Measurements from ENCODE around the gene EVPL. TPM values are rescaled to one million over a fixed set of nuclear protein-coding genes. Genes with fewer than 3 reads are reported as not detected.
A peak's percentile ranks its signal among the peaks of the same experiment; 100 is the strongest.

EVPL gene
- total RNA-seq, 2 experiments from 2014 or later, result 0.16 to 0.34 TPM

- no peak for ATAC-seq
- TF ChIP-seq CTCF (IDR thresholded peaks at IDR 0.05), result no peak
- peaks cover 54% of the 10 kb centered on the region for H3K36me3 Mint-ChIP-seq (ENCODE audit: low read depth)
- H3K27me3 Mint-ChIP-seq, result no peaks in the 10 kb centered on the region
- no peaks in the 10 kb centered on the region for H3K9me3 Mint-ChIP-seq
- peaks cover 9% of the 10 kb centered on the region for H3K4me1 Mint-ChIP-seq (ENCODE audit: low read depth)
- ChIA-PET CTCF (interaction anchor here (0.9 to 1.5 kb wide), 4 partner anchors 11 to 341 kb away, joined by 3 to 8 read pairs (median 3); no protein-coding TSS in a partner anchor), POLR2A (interaction anchor here (1.0 to 3.2 kb wide), 4 partner anchors 9 to 21 kb away, joined by 3 to 16 read pairs (median 4); no protein-coding TSS in a partner anchor)
- DNase-seq, result no peak
- H3K4me3 Mint-ChIP-seq, result no peak overlapping the region
- H3K27ac Mint-ChIP-seq, result no peak overlapping the region
- intact Hi-C loops (cut with micrococcal nuclease), result no loop called here
These were observed 29.8 kb upstream of the EVPL start for GRCh38 chr17:76056882-76057281.

DNA sequence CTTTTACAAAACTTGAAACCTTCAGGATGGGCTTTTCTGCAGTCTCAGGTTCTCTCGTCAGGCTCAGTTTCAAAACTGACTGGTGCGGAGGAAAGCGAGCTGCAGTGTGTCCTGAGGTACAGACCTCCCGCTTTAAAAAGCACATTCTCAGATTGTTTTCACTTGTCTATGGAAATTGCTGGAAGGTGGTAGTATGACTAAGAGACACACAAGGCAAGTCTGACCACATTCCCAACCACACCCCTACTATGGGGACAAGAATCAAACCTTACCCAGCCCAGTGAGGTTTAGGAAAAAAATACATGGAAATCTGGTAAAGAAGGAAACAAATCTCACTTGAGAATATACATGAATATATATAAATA is 27.0 kb upstream of the EVPL start:
- H3K4me1 Mint-ChIP-seq (ENCODE audit: low read depth), result peaks cover 19% of the 10 kb centered on the region
- POLR2A ChIA-PET, result interaction anchor here (0.9 to 1.6 kb wide), 3 partner anchors 22 to 218 kb away, joined by 3 to 5 read pairs (median 3); no protein-coding TSS in a partner anchor
- CTCF ChIA-PET, result interaction anchor here (1.1 to 2.4 kb wide), 4 partner anchors 9 to 54 kb away, joined by 3 to 9 read pairs (median 6); partner anchors contain the start of gene CDK3

DNA sequence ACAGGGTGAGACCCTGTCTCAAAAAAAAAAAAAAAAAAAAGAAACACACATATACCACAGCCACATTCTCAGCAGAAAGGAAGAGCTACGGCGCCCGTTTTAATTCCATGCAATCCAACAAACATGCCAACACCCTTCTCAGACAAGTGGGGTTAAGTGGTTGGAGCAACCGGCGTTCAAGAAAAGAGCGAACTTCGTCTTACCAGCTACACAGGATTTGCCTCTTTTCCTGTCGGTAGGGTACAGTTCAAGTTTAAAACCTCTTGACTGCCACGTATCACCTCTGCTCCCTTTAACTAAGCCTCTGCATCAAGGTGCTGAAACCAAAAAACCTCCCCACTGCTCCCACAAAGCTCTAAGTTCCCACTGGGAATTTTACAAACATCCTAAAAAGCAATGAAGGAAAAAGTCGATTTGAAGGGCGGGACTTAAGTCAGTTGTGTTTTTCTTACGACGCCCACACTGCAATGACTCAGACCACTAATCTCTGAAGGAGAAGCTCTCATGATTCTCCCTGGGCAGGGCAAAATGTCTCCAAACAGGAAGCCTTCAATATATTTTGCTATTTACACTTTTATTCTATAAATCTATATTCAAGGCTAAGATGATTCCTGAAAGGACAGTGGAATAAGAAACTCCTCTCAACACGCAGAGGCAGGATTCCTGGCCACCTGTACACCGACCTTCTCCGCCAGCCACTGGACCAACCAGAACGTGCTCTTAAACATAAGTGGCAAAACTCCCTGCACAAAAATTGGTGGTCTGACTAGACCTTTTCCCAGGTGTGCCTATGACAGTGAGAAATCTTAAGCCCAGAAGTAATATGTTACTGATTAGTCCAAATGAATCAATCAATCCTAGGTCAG is 26.4 kb upstream of the EVPL start:
- peak overlapping the region; percentile 77 for H3K27ac Mint-ChIP-seq
- ATAC-seq (peak; percentile 65), DNase-seq (peak; percentile 67)
- ChIA-PET CTCF (interaction anchor here (1.0 to 2.4 kb wide), 6 partner anchors 10 to 345 kb away, joined by 3 to 9 read pairs (median 4); partner anchors contain the start of gene CDK3), POLR2A (interaction anchor here (0.7 to 1.6 kb wide), 6 partner anchors 10 to 219 kb away, joined by 3 to 5 read pairs (median 3); no protein-coding TSS in a partner anchor)
- H3K27me3 Mint-ChIP-seq, result no peaks in the 10 kb centered on the region
- peaks cover 55% of the 10 kb centered on the region for H3K36me3 Mint-ChIP-seq (ENCODE audit: low read depth)
- H3K9me3 Mint-ChIP-seq, result no peaks in the 10 kb centered on the region
- peaks cover 19% of the 10 kb centered on the region for H3K4me1 Mint-ChIP-seq (ENCODE audit: low read depth)
- H3K4me3 Mint-ChIP-seq, result no peak overlapping the region
- intact Hi-C loops (cut with micrococcal nuclease), result no loop called here
- TF ChIP-seq CTCF (IDR thresholded peaks at IDR 0.05), result no peak

More for the DNA sequence above, 27.0 kb upstream of the EVPL start:
- intact Hi-C loops (cut with micrococcal nuclease), result no loop called here
- Mint-ChIP-seq H3K9me3 (no peaks in the 10 kb centered on the region), H3K36me3 (ENCODE audit: low read depth) (peaks cover 57% of the 10 kb centered on the region), H3K27ac (peak overlapping the region; percentile 32), H3K4me3 (no peak overlapping the region), H3K27me3 (no peaks in the 10 kb centered on the region)
- TF ChIP-seq CTCF (IDR thresholded peaks at IDR 0.05), result no peak
- ATAC-seq (no peak), DNase-seq (no peak)

- H3K4me1 Mint-ChIP-seq (ENCODE audit: low read depth), result peaks cover 19% of the 10 kb centered on the region
- no peak for ATAC-seq
- no peaks in the 10 kb centered on the region for H3K27me3 Mint-ChIP-seq
- no peak for DNase-seq
- no peaks in the 10 kb centered on the region for H3K9me3 Mint-ChIP-seq
- H3K36me3 Mint-ChIP-seq (ENCODE audit: low read depth), result peaks cover 52% of the 10 kb centered on the region
- ChIA-PET CTCF (interaction anchor here (0.7 to 1.5 kb wide), 2 partner anchors 32 to 37 kb away, joined by 3 to 4 read pairs; no protein-coding TSS in a partner anchor), POLR2A (interaction anchor here (0.9 to 1.6 kb wide), 3 partner anchors 10 to 23 kb away, joined by 3 to 6 read pairs (median 3); partner anchors contain the start of gene GALR2)
- intact Hi-C loops (cut with micrococcal nuclease), result no loop called here
- no peak for TF ChIP-seq CTCF (IDR thresholded peaks at IDR 0.05)
- peak overlapping the region; percentile 0 for H3K27ac Mint-ChIP-seq
- no peak overlapping the region for H3K4me3 Mint-ChIP-seq
These were observed 24.5 kb upstream of the EVPL start for GRCh38 chr17:76051561-76051960.

Measured in activated CD8-positive, alpha-beta T cell treated with anti-CD3 and anti-CD28 coated beads for 36 hours (primary cell).